GM21528 (cell line): ENCODE data around the gene IVD.

Experiments used
- ATAC-seq: cut with Tn5 transposase; IDR thresholded peaks from one replicate; pipeline ENCODE4 v1.9.1; 2021; ENCODE audit warnings: mild to moderate bottlenecking, moderate library complexity; ENCODE audit not compliant: unreplicated experiment, low FRiP score

IVD gene

DNA sequence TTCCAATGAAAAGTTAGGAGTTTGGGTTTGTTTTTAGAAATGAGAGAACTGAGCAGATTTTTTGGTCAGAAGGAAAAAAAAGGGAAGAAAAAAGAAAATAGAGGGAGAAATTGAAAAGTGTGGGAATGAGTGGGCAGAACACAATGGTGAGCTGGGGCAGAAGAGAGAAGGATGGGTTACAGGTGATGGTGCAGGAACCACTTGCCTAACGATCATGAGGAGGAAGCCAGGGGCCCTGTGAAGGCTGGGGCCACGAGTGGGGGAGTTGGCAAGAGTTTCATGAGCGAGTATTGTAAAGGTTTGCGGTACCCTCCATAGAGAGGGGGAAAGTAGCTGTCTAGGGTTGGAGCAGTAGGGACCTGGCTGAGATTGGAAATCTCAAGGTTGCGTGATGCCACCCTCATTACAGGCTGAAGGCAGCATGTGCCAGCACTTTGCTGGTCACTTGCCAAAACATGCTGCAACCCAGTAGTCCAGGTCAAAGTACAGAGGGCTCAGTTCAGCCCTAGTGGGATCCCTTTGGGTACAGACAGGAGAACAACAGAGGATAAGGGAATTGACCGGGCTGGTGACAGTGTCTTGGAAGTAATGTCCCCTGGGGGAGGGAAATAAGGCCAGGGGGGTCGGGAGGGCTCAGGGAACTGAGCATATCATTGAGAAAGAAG is 6.6 kb downstream of the IVD start:
- ATAC-seq, result no peak

DNA sequence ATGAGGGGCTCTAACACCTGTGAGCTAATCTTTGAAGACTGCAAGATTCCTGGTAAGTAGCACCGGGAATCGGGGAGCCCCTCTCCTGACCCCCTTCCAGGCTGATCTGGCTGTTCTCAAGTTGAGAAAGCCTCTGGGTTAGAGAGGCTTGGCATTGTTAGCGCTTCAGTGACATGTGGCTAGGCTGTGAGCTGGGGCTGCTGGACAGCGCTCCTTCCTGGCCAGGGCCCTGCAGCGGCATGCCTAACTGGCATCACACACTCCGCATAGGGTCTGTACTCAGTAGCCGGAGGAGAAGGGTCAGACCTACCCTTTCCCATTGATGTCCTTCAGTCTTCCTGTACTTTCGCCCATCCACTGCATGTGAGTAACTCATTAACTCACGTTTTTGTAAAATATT is 7.4 kb downstream of the IVD start:
- no peak for ATAC-seq

DNA sequence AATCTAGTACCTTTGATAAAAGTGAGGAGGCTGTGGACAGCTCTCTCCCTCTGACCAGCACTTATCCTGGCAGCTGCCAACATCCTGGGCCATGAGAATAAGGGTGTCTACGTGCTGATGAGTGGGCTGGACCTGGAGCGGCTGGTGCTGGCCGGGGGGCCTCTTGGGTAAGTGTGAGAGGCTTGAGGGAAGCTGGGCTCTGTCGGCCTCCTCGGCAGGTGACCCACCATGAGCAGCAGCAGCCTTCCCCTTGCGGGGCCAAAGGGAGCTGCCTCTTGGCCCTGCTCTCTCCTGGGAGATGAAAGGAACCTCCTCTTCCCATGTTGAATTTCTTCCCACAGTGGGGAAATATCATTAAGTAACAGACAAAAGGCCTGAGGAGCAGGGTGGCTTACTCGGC is 9.2 kb downstream of the IVD start:
- no peak for ATAC-seq

DNA sequence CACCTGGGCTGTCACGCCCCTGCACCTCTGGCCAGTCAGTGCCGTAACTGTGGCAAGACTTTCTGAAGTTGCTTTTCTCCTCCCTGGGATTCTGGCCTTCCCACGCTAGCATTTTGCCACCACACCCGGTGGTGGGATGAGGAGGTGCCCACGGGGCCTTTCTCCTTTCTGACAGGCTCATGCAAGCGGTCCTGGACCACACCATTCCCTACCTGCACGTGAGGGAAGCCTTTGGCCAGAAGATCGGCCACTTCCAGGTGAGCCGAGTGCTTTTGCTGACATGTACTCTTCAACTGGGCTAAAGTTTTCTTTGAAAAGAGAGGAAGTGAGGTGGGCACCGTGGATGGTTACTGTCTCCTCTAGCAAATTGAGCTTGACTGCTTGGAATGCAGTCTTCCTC is 9.6 kb downstream of the IVD start:
- ATAC-seq, result no peak

DNA sequence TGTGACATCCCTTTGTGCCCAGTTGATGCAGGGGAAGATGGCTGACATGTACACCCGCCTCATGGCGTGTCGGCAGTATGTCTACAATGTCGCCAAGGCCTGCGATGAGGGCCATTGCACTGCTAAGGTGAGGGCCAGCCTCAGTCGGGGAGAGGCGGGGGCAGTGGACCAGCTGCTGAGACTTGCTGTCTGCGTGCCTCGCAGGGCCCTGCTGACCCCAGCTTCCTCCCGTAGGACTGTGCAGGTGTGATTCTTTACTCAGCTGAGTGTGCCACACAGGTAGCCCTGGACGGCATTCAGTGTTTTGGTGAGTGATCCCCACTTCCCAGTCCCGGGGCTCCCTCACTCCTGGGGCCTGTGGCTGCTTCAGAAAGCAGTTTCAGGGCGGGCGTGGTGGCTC is 10.5 kb downstream of the IVD start:
- no peak for ATAC-seq

DNA sequence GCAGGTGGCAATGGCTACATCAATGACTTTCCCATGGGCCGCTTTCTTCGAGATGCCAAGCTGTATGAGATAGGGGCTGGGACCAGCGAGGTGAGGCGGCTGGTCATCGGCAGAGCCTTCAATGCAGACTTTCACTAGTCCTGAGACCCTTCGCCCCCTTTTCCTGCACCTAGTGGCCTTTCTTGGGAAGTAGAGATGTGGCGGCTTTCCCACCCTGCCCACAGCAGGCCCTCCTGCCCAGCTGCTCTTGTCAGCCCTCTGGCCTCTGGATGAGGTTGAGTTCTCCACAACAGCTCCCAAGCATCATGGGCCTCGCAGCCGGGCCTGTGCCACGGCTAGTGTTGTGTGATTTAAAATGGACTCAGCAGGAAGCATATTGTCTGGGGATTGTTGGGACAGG is 12.5 kb downstream of the IVD start:
- ATAC-seq, result no peak

DNA sequence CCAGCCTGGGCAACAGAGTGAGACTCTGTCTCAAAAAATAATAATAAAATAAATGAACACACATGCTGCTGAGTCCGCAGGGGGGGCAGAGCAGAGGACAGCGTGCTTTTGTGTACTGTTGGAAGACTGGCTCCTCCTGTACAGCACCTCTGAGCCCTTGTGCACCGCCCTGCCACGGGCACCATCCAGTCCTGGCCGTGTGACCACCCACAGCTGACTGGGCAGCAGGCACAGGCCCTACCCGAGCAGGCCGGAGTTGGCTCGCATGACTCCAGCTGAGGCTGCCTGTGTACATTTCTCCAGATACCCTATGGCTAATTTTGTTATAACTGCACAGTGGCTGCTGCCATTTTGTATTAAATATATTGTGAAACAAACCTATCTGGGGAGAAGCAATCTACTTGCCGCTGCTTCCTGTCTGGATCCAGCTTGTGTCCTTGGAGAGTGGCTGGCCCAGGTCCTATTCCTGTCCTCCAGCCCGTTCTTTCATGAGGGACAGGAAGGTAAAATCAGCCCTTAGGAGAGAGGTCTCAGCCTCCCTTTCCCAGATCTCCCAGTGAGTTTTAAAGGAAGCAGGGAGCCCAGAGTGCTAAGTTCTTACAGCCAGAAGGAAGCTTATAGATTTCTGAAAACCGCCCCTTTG is 14.6 kb downstream of the IVD start:
- ATAC-seq, result no peak

DNA sequence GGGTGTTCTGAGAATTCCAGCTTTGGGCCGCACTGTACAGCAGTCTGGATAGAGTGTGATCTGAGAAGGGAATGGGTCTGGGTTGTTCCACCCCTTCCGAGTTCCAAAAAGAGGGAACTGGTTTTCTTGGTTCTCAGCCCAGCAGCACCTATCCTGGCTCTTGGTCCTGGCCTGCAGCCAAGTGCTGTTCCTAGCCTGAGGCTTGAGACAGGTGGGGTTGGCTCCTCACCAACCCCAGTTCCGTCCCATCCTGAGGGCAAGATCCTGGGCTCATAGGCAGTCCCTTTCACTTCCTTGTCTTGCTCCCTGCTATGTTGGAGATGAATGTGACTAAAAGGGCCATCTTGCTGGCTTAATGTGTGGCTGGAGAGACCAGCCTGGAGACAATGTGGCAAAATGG is 15.2 kb downstream of the IVD start:
- no peak for ATAC-seq

DNA sequence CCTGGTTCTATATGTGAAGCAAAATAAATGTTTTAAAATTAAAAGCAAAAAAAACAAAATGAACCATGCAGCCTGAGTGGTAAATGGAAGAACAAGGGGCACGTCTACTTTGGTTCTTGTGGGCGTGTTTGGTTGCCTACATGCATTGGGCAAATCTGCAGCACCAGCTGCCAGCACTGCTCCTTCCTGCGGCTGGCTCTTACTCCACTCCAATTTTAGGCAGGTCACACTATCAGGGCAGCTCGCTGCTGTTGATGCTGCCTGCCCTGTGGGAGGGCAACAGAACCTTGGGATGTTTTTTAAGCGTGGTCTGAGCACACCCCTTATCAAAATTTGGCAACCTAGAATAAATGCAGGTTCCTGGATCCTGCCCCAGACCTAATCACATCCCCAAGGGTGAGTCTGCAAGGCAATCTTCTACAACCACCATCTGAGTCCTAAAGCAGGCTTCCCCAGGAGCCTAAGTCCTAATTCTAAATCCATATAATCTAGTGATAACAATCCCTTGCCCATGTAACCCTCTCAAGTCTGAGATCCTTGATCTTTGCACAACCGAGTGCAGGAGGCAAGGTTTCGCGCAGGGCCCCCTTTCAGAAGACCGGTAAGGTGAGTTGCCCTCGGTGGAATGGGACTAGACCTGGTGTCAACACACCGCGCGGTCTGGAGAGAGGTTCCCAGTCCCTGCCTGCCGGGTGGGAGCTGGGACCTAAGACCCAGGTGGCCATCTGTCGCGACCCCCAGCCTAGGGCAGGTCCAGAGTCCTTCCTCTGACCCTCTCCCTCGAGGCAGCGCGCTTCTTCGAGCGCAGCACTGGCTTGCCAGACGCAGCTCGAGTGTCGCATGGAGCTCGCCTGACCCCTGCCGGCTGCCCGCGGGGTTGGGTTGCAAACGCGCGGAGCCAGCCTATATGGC is 15.9 kb downstream of the IVD start:
- peak; percentile 60 for ATAC-seq

DNA sequence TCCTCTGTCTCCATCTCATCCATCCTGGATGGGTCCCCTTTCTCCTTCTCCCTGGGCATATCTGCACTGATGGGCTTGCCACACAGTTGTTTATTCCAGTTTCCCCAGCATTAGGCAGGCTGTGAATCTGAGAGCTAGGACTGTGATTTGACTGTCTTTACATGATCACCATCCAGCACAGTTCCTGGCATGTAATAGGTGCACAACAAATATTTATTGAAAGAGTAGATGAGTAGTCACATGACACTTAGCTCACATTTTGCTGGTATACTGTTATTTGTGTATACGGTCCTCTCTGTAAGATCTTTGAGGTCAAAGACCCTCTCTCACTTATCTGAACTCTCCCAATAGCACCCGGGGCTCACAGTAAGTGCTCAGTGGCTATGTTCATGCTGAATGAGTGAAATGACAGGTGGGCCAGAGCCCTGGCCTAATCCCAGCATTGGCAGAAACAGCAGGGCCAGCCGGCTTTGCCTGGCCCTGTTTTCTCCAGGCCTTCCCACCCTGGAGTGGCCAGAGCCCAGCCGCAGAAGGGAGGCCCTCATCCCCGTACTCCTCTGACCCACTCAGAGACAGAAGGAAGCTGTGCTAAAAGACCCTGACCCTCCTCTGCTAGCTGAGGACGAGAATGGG is 19.0 kb downstream of the IVD start:
- no peak for ATAC-seq

- no peak for ATAC-seq
These were observed 20.1 kb downstream of the IVD start for GRCh38 chr15:40425681-40426080.

DNA sequence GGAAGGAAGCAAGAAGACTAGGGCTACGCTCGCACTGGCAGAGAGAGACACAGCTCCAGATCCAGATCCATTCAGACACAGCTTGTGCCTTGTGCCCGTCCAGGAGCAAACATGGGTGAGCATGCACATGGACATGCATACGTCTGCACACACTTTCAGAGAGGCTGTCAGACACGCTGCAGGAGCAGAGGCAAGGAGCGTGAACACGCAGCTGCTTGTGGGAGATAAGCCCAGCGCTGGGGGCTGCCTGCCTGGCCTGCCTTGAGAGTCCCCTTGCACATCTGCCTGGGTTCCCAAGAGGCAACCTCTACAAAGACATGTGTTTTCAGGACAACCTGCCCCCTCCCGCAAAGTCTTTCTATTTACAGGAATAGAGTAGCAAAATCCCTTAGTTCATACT is 21.6 kb downstream of the IVD start:
- ATAC-seq, result no peak

DNA sequence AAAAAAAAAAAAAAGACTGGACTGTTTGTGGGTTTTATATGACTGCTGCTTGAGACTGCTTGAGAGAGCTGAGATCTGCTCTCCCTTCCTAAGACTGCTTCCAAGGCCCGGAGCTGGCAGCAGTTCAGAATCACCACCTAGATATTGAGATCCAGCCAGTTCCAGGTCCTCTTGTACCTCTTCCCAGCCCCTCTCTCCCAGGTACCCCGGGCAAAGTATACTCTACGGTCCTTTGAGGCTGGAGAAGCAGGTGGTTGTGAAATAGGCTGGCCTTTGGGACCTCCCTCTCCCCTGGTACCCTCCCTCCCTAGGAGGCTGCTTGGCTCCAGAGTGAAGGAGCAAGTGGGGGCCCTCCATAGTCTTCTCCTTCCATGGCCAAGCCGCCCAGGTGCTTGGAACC is 22.6 kb downstream of the IVD start:
- no peak for ATAC-seq

DNA sequence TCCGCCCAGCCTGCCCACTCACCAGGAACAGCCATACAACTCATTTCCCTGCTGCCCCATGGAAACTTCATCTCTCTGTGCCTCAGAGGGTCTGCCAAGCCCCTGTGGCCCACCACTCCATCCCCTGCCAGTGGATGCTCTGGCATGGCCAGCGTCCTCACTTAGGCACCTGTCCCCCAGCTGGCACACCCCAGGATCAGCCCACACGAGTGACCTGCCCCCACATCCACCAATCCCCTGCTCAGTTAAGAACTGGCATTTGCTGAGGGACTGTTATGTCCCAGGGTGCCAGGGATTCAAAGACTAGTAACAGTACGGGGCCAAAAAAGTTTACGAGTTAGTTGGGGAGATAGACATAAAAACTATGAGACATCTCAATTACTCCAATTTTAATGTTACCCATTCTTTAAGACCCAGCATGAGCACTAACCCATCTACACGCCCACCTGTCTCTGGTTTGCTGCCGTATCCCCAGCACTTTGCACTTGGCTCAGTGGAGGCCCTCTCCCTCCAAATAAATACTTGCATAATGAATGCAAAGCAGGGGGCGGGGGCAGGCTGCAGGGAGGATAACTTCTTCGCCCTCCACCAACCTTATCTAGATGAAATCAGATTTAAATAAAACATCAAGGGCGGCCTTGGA is 23.6 kb downstream of the IVD start:
- no peak for ATAC-seq

DNA sequence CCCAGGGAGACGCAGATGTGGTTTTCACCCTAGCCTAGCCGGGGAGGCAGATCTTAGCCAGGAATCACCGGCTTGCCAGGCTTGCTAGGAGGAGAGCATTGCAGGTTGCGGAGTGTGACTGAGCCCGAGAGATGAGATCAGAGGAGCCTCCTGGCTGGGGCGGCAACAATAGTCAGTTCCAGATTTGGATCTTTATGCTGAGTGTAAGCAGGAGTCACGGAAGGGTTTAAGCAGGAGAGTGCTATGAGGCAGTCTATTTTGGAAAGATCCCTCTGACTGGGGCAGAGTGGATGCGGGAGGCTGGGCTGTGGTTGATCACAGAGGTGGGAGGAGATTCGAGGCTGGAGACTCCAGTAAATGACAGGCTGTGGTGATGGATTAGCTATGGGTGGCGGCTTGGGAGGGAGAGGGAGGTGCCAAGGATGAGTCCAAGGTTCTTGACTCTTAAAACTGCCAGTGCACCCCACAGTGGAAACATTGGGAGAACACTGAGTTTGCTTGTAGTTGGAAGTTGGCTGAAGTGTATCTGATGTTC is 24.7 kb downstream of the IVD start:
- ATAC-seq, result no peak

GRCh38 chr15:40435023-40435709 is 29.6 kb downstream of the IVD start:
- no peak for ATAC-seq

DNA sequence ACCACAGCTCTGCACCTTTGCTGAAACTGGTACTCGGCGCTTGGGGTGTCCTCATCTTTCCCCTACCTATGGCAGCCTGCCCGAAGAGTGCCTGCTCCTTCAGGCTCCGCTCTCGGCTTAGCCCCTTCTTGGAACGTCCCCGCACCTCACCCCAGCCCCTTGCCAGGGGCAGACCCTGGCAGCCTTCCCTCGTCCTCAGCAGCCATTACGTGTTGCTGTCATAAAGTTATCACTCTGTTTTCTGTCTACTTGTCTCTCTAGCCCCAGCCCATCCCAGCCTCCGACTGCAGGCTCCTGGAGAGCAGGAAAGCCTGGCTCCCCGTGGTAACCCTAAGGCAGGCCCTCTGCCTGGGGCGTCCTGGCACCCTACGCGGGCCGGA is 30.1 kb downstream of the IVD start:
- ATAC-seq, result no peak

DNA sequence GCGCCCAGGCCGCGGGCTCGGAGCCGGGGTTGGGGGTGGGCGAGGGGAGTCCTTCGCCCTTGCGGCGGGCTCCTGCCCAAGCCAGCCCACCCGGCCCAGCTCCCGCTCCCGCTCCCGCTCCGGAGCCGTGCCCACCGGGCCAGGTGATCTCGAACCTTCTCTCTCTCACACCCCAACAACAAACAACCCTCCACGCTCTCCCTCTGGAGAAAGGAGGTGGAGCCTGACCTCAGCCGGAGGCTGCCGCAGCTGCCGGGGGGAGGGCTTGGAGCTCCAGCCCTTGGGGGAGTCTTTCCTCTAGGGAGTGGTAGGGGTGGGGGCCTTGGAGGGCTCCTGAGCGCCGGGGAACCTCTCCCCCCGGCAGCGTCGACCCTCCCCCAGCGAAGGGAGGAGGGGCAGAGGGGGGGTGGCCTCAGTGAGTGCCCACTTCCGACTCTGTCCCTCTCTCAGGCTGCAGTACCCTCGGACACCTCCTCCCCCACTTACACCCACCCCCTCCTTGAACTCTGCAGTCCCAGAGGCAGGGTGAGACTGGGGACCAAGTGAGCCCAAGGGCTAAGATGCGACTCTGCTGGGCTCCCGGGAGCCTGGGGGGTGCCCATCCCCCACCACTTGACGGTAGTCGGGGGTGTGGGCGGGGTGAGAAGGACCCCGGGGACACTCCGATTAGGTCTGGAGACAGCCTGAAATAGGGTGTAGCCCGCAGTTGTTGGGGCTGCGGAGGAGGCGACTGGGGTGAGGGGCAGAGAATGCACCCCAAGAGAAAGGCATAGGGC is 30.7 kb downstream of the IVD start:
- ATAC-seq, result no peak
